Ovary (tissue), 9 donors: ENCODE measurements around the gene CFAP20. TPM values are rescaled to one million over a fixed set of nuclear protein-coding genes. Genes with fewer than 3 reads are reported as not detected.
"Not testable (repeated sequence)": the region's sequence is repeated elsewhere in the genome, so short reads cannot be mapped to it uniquely, and the experiment has no call there.

Experiments
- DNase-seq, 5 donors: peaks; one replicate each; pipeline ENCODE4 v3.0.0-alpha.2; 2019 to 2020
- H3K27ac ChIP-seq, 2 donors: fragments of 200-600 bp; one replicate each; pipeline versions ENCODE4 v1.5.1 to v1.8.0; 2019 to 2022
- H3K27me3 ChIP-seq: fragments of 200-600 bp; one replicate; pipeline ENCODE4 v1.8.0; 2022
- H3K36me3 ChIP-seq: fragments of 200-600 bp; sonication (generic); one replicate; pipeline ENCODE4 v1.5.1; 2019
- H3K4me1 ChIP-seq: one replicate; pipeline ENCODE4 v1.8.1; 2013; ENCODE audit warnings: mild to moderate bottlenecking, moderate library complexity; ENCODE audit not compliant: insufficient read depth
- H3K4me3 ChIP-seq: fragments of 200-600 bp; sonication (generic); one replicate; pipeline ENCODE4 v1.5.1; 2017
- H3K9me3 ChIP-seq, 2 donors: fragments of 200-600 bp in 1 of 2; sonication (generic) in 1 of 2; one replicate each; pipeline versions ENCODE4 v1.5.1 to v1.8.1; 2013 to 2019; ENCODE audit warnings: mild to moderate bottlenecking in 1 of 2, moderate library complexity in 1 of 2
- EP300 ChIP-seq: sonication (generic); formaldehyde crosslinking; IDR thresholded peaks from one replicate; pipeline ENCODE4 v1.6.1; 2017; ENCODE audit warnings: antibody characterized with exemption
- POLR2A ChIP-seq: fragments of 450-650 bp; IDR thresholded peaks from one replicate; pipeline ENCODE4 v1.6.1; 2017; ENCODE audit warnings: antibody characterized with exemption, mild to moderate bottlenecking, moderate library complexity
- WGBS, 3 donors: extraction: QIAGEN DNeasy Blood & Tissue Kit in 1 of 3; methylation state at CpG; one replicate each; pipeline versions ENCODE4 v1.1.5 to v1.1.7; 2013 to 2017; 5-methylcytosine and 5-hydroxymethylcytosine counted together
- intact Hi-C, 4 donors: fragments of 100-400 bp; cut with DNase I; formaldehyde crosslinking; loops; one replicate each; pipeline versions ENCODE4 v1.11.0 to v1.15.1; 2022 to 2023
- polyA plus RNA-seq, 2 donors: library from polyadenylated mRNA; stranded (reverse); fragments of 200-250 nt in 1 of 2; fragments of 350-450 nt in 1 of 2; fragmentation: Illumina TruSeq in 1 of 2; extraction: RNeasy Lipid Tissue Mini Kit (QIAGEN cat#74804) in 1 of 2; gene quantifications; one replicate each; pipeline ENCODE4 v1.2.3, GENCODE V29; 2013 to 2014
- total RNA-seq, 7 donors: library from RNA; depleted of rRNA in 2 of 7; stranded (reverse); fragments of >200 nt in 2 of 7; fragmentation: NEBNext Ultra II Directional in 3 of 7; extraction: Animal tissue kit (Norgen Biotek cat#: 25700) in 3 of 7; gene quantifications; one replicate each; pipeline versions ENCODE4 v1.1.0 to v1.2.4, GENCODE V29; 2016 to 2023
- TF ChIP-seq, protein P1 (sequence below), 3 donors: fragments of 450-650 bp in 2 of 3; fragments of 200-600 bp in 1 of 3; IDR thresholded peaks; one replicate each; pipeline versions ENCODE4 v1.5.1 to v1.8.0; 2016 to 2022; ENCODE audit warnings: antibody characterized with exemption in 3 of 3, mild to moderate bottlenecking in 1 of 3
- donor health status: DM: no; HTN: no; CAD: no; lungs with moderate emphysema.
- donor health status: DM: no; HTN: no; CAD: no.
- donor health status: Bipolar disorder and iron deficiency.
- donor health status: DM: yes; HTN: yes; CAD: no.
- donor health status: DM: no; HTN: no; CAD: no.
- donor health status: DM: yes; HTN: yes; CAD: no.

CFAP20 gene
- total and polyA plus RNA-seq, 9 donors = 20.5 to 44.7 (median 31.7) TPM

DNA sequence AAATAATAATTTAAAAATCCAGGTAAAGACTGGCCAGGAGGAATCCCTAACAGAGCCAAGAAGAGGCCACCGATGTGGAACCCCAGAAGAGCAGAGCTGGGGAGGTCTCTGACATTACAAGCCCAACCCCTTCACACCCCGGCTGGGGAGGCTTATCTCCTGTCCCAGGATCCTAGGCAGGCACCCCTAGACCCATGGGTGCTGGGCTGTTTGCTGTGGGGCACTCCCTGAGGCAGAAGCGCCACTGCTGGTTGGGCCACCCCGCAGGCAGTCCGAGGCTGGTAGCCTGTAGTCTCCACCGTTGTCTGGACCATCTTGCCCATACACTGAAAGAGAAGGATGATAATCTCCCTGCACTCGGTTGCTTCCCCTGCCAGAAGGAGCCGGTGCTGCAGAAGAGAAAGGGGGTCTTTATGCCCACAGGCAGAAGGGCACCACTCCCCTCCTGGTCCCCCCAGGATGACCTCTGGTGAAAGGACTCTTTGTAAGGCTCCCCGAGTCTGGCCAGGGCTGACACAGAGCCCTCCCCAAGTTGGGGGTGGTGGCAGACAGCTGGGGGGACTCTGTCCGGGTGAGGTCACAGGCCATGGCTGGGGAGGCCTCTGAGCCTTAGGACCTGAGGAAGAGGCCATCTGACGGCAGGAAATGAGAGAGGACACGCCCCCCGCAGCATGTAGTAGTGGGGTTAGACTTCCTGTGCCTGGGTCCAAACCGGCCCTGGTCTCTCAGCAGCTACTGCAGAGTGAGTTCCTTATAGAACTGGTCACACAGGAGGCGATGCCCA, 34.2 kb downstream of the CFAP20 start:
- TF ChIP-seq, protein P1, sequence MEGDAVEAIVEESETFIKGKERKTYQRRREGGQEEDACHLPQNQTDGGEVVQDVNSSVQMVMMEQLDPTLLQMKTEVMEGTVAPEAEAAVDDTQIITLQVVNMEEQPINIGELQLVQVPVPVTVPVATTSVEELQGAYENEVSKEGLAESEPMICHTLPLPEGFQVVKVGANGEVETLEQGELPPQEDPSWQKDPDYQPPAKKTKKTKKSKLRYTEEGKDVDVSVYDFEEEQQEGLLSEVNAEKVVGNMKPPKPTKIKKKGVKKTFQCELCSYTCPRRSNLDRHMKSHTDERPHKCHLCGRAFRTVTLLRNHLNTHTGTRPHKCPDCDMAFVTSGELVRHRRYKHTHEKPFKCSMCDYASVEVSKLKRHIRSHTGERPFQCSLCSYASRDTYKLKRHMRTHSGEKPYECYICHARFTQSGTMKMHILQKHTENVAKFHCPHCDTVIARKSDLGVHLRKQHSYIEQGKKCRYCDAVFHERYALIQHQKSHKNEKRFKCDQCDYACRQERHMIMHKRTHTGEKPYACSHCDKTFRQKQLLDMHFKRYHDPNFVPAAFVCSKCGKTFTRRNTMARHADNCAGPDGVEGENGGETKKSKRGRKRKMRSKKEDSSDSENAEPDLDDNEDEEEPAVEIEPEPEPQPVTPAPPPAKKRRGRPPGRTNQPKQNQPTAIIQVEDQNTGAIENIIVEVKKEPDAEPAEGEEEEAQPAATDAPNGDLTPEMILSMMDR (IDR thresholded peaks at IDR 0.05) = no peak
- TF ChIP-seq POLR2A (no peak), EP300 (no peak)
- Histone ChIP-seq H3K4me3 (no peak overlapping the region), H3K36me3 (no peaks in the 10 kb centered on the region), H3K9me3 (no peaks in the 10 kb centered on the region), H3K27ac (no peak overlapping the region), H3K27me3 (no peaks in the 10 kb centered on the region), H3K4me1 (no peaks in the 10 kb centered on the region)
- WGBS, 3 donors = 72 to 76% (median 73%) methylated on average over 13 to 15 of the region's 15 CpGs
- no peak for DNase-seq
- intact Hi-C loops = no loop called here

DNA sequence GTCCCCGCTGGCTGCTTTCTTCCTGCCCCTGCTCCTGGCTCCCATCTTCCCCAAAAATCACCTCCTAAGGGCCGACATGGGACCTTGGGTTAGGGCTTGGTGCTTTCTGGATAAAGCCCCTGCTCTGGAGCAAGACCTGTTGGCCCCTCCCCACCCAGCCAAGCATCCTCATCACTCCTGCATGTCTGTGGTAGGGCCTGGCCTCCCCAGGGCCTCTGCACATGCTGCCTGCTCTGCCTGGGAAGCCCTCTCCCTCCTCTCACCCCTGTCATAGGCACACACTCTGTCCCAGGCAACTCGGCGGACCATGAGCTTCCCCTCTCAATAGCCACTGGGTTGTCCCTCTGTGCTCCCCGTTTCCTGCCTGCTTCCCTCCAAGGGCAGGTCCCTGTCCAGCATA, 35.2 kb downstream of the CFAP20 start:
- no peak for DNase-seq
- Histone ChIP-seq H3K4me3 (no peak overlapping the region), H3K27me3 (no peaks in the 10 kb centered on the region), H3K9me3 (no peaks in the 10 kb centered on the region), H3K27ac (no peak overlapping the region), H3K4me1 (no peaks in the 10 kb centered on the region), H3K36me3 (no peaks in the 10 kb centered on the region)
- WGBS, 3 donors = 75 to 79% (median 76%) methylated on average over 5 of the region's 5 CpGs
- TF ChIP-seq EP300 = no peak
- TF ChIP-seq, protein P1 (IDR thresholded peaks at IDR 0.05) = no peak
- TF ChIP-seq POLR2A = no peak
- intact Hi-C loops = no loop called here

DNA sequence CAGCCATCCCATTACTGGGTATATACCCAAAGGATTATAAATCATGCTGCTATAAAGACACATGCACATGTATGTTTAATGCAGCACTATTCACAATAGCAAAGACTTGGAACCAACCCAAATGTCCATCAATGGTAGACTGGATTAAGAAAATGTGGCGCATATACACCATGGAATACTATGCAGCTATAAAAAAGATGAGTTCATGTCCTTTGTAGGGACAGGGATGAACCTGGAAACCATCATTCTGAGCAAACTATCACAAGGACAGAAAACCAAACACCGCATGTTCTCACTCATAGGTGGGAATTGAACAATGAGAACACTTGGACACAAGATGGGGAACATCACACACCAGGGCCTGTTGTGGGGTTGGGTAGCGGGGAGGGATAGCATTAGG, 38.8 kb downstream of the CFAP20 start:
- DNase-seq, H3K4me1 ChIP-seq, H3K36me3 ChIP-seq, H3K4me3 ChIP-seq, H3K27ac ChIP-seq, intact Hi-C loops, H3K27me3 ChIP-seq, H3K9me3 ChIP-seq: not testable (repeated sequence)
- WGBS, 3 donors = 97 to 98% (median 97%) methylated on average over 3 of the region's 3 CpGs

DNA sequence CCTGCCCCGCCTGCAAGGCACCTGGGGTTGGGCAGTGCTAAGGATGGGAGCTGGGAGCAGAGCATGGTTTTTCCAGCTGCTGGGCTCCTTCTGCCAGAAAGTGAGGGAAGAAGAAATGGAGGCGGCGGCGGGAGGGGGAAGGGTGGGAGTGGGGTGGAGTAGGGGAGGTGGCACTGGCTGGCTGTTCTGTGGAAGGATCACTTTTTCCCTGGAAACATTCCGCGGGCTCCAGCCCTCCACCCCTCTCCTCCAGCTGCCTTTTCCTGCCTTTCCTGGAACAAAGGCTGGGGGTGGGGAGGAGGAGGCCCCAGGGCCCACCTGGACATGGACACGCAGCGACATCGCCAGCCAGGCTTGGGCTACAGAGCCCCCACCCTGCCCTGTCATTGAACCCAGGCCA, 41.1 kb downstream of the CFAP20 start:
- 31 to 49% (median 39%) methylated on average over 8 to 9 of the region's 9 CpGs for WGBS, 3 donors
- no peak for DNase-seq
- intact Hi-C loops = no loop called here
- H3K9me3 ChIP-seq = no peaks in the 10 kb centered on the region
- no peaks in the 10 kb centered on the region for H3K36me3 ChIP-seq
- no peaks in the 10 kb centered on the region for H3K4me1 ChIP-seq
- no peaks in the 10 kb centered on the region for H3K27me3 ChIP-seq
- no peak overlapping the region for H3K4me3 ChIP-seq
- no peak for TF ChIP-seq POLR2A
- H3K27ac ChIP-seq = no peak overlapping the region

DNA sequence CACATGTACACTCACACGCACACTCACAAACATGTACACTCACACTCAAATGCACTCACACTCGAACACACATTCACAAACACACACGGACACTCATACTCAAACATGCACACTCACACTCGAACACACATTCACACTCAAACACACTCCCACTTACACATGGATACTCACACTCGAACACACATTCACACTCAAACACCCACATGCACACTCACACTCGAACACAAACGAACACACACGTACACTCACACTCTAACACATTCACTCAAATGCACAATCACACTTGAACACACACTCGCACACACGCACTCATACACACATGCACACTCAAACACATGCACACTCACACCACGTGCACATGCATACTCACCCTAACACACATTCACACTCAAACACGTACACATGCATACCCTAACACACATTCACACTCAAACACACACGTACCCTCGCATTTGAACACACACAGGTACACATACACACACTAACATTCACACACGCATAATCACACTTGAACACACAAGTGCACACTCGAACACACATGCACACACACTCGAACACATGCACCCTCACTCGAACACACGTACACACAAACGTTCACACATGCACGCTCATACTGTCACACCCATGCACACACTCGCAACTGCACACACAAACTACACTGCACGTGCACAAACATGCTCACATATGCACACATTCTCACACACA, 41.8 kb downstream of the CFAP20 start:
- intact Hi-C loops = no loop called here
- no peaks in the 10 kb centered on the region for H3K9me3 ChIP-seq
- no peaks in the 10 kb centered on the region for H3K36me3 ChIP-seq
- H3K27ac ChIP-seq = no peak overlapping the region
- WGBS, 3 donors = 86 to 92% (median 90%) methylated on average over 23 of the region's 23 CpGs
- H3K4me3 ChIP-seq = no peak overlapping the region
- no peak for DNase-seq
- TF ChIP-seq EP300 (no peak), POLR2A (no peak)
- TF ChIP-seq, protein P1 (IDR thresholded peaks at IDR 0.05) = no peak
- H3K4me1 ChIP-seq = no peaks in the 10 kb centered on the region
- H3K27me3 ChIP-seq = no peaks in the 10 kb centered on the region
